Measurements from ENCODE around the gene DCC.

Gene DCC

GRCh38 chr18:52612406-52612805 lies 272.4 kb downstream of the DCC start:
- H3K27ac ChIP-seq, result no peak overlapping the region
- H3K4me3 ChIP-seq (ENCODE audit: low read depth, low read length), result no peak overlapping the region
- H3K9me3 ChIP-seq (ENCODE audit: control insufficient read depth, low read length), result no peaks in the 10 kb centered on the region
- H3K36me3 ChIP-seq (ENCODE audit: control insufficient read depth, insufficient read depth, low read length), result no peaks in the 10 kb centered on the region
- H3K79me2 ChIP-seq, result no peaks in the 10 kb centered on the region
- no peak for TF ChIP-seq CTCF (IDR thresholded peaks at IDR 0.05)
- no peak overlapping the region for H3K9ac ChIP-seq
- no peaks in the 10 kb centered on the region for H3K4me1 ChIP-seq
- H3K4me2 ChIP-seq (ENCODE audit: low read length), result no peak overlapping the region
- H2AFZ ChIP-seq, result no peak overlapping the region
- H3K27me3 ChIP-seq (ENCODE audit: control insufficient read depth, insufficient read depth, low read length), result no peaks in the 10 kb centered on the region

GRCh38 chr18:52615321-52615720 lies 275.3 kb downstream of the DCC start:
- Histone ChIP-seq H2AFZ (no peak overlapping the region), H3K9ac (no peak overlapping the region), H3K27ac (no peak overlapping the region), H3K4me3 (ENCODE audit: low read depth, low read length) (no peak overlapping the region), H3K4me2 (ENCODE audit: low read length) (no peak overlapping the region), H3K27me3 (ENCODE audit: control insufficient read depth, insufficient read depth, low read length) (no peaks in the 10 kb centered on the region), H3K4me1 (no peaks in the 10 kb centered on the region), H3K36me3 (ENCODE audit: control insufficient read depth, insufficient read depth, low read length) (no peaks in the 10 kb centered on the region), H3K9me3 (ENCODE audit: control insufficient read depth, low read length) (no peaks in the 10 kb centered on the region), H3K79me2 (no peaks in the 10 kb centered on the region)
- no peak for TF ChIP-seq CTCF (IDR thresholded peaks at IDR 0.05)

GRCh38 chr18:52615943-52616342 lies 275.9 kb downstream of the DCC start:
- TF ChIP-seq CTCF (IDR thresholded peaks at IDR 0.05), result no peak
- Histone ChIP-seq H2AFZ (no peak overlapping the region), H3K9me3 (ENCODE audit: control insufficient read depth, low read length) (no peaks in the 10 kb centered on the region), H3K4me2 (ENCODE audit: low read length) (no peak overlapping the region), H3K36me3 (ENCODE audit: control insufficient read depth, insufficient read depth, low read length) (no peaks in the 10 kb centered on the region), H3K27ac (no peak overlapping the region), H3K79me2 (no peaks in the 10 kb centered on the region), H3K4me1 (no peaks in the 10 kb centered on the region), H3K4me3 (ENCODE audit: low read depth, low read length) (no peak overlapping the region), H3K9ac (no peak overlapping the region), H3K27me3 (ENCODE audit: control insufficient read depth, insufficient read depth, low read length) (no peaks in the 10 kb centered on the region)

- H3K27ac ChIP-seq, result no peak overlapping the region
- no peak overlapping the region for H2AFZ ChIP-seq
- H3K4me1 ChIP-seq, result no peaks in the 10 kb centered on the region
- H3K36me3 ChIP-seq (ENCODE audit: control insufficient read depth, insufficient read depth, low read length), result no peaks in the 10 kb centered on the region
- H3K4me2 ChIP-seq (ENCODE audit: low read length), result no peak overlapping the region
- no peak overlapping the region for H3K4me3 ChIP-seq (ENCODE audit: low read depth, low read length)
- TF ChIP-seq CTCF (IDR thresholded peaks at IDR 0.05), result no peak
- no peaks in the 10 kb centered on the region for H3K27me3 ChIP-seq (ENCODE audit: control insufficient read depth, insufficient read depth, low read length)
- H3K79me2 ChIP-seq, result no peaks in the 10 kb centered on the region
- no peaks in the 10 kb centered on the region for H3K9me3 ChIP-seq (ENCODE audit: control insufficient read depth, low read length)
- no peak overlapping the region for H3K9ac ChIP-seq
Measured at GRCh38 chr18:52617931-52618330, 277.9 kb downstream of the DCC start.

GRCh38 chr18:52620926-52621439 lies 281.0 kb downstream of the DCC start:
- Histone ChIP-seq H3K9ac (no peak overlapping the region), H3K4me3 (ENCODE audit: low read depth, low read length) (no peak overlapping the region), H3K36me3 (ENCODE audit: control insufficient read depth, insufficient read depth, low read length) (no peaks in the 10 kb centered on the region), H2AFZ (no peak overlapping the region), H3K4me1 (no peaks in the 10 kb centered on the region), H3K79me2 (no peaks in the 10 kb centered on the region), H3K27me3 (ENCODE audit: control insufficient read depth, insufficient read depth, low read length) (no peaks in the 10 kb centered on the region), H3K4me2 (ENCODE audit: low read length) (no peak overlapping the region), H3K27ac (no peak overlapping the region), H3K9me3 (ENCODE audit: control insufficient read depth, low read length) (no peaks in the 10 kb centered on the region)
- no peak for TF ChIP-seq CTCF (IDR thresholded peaks at IDR 0.05)
